ENCODE measurements around the gene CDK18.
A peak's percentile ranks its signal among the peaks of the same experiment; 100 is the strongest.

CDK18 gene

GRCh38 chr1:205527931-205528330 is 23.5 kb downstream of the CDK18 start:
- H3K27ac ChIP-seq, result no peak overlapping the region
- TF ChIP-seq CTCF (conservative IDR thresholded peaks at IDR 0.05), result no peak

GRCh38 chr1:205528446-205528886 is 24.0 kb downstream of the CDK18 start:
- TF ChIP-seq CTCF (conservative IDR thresholded peaks at IDR 0.05), result no peak

GRCh38 chr1:205528887-205529825 is 24.7 kb downstream of the CDK18 start:
- H3K27ac ChIP-seq, result peak overlapping the region; percentile 72; the same call in 1 of the 2 replicates
- peak; percentile 96 for TF ChIP-seq CTCF (conservative IDR thresholded peaks at IDR 0.05)

More at GRCh38 chr1:205528446-205528886, 24.0 kb downstream of the CDK18 start:
- H3K27ac ChIP-seq, result peak overlapping the region; percentile 72; the same call in 1 of the 2 replicates

GRCh38 chr1:205530116-205530515 is 25.6 kb downstream of the CDK18 start:
- H3K27ac ChIP-seq, result no peak overlapping the region
- TF ChIP-seq CTCF (conservative IDR thresholded peaks at IDR 0.05), result no peak

DNA sequence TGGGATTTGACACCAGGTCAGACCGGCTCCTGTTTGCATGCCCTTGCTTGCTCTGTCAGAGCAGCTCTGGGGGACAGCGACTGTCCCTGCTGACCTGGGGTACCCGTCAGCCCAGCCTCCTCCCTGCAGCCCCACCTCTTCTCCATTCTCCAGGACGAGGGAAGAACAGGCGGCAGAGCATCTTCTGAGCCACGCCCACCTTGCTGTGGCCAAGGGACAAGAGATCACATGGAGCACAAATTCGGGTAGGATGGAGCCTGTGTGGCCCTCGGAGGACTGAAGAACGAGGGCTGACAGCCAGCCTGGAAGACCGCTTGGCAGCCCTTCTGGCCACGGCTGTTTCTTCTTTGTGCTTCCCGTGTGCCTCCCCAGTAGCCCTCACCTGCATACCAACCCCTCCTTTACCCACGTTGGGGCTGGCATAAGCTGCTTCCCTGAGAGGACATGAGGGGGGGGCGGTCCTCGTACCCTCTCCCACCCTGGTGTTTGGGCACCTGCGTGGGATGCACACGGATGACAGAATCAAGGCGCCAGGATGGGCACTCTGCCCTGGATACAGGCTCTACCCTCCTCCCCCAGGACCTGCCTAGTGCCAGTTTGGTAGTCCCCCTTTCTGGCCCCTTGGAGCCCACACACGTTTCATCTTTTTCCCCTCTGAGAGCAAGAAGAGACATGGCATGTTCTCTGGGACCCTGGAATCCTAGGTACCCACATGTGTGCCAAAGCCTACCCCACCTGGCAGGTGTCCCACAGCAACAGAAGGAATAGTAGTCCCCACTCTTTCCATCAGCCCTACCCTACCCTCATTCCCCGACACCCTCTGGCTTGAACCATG is 26.9 kb downstream of the CDK18 start:
- no peak overlapping the region for H3K27ac ChIP-seq
- TF ChIP-seq CTCF (conservative IDR thresholded peaks at IDR 0.05), result no peak

DNA sequence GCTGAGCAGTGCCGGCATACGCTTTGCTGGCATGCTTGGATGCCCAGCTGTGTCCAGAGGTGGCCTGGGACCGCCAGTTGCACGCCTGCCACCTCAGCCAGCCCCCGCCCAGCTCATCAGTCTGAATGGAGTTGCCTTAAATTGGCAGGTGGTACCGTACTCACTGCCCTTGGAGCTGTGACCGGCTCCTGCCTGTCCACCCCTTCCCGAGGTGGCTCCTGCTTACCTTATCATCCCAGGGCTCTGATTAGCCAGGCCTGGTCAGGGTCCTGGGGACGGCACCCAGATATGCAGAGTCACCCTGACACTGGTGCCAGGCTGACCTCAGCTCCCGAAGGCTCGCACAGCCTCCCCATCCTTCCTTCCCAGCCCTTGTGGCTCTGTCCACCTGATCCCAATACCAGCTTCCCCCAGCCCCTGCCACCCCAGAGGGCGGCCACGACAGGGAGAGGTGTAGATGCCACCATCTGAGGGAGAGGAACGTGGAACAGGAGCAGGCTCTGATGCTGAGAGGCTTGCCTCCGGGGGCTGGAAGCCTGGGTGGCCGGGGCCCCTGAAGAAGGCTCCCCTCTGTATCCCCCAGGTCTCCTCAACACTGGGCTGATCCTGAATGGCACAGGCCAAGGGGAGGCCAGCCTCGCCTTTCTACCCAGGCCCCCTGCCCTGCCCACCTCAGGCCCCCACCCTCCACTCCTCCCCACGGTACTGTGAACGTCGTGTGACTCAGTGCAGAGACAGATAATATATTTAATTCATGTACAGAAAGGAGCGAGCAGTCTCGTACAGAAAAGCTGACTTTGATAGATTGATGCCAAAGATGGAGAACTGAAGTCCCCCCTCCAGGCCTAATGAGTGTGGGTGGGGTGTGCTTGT is 27.8 kb downstream of the CDK18 start:
- H3K27ac ChIP-seq, result no peak overlapping the region
- TF ChIP-seq CTCF (conservative IDR thresholded peaks at IDR 0.05), result no peak

Data from VCaP (cell line).